CD4-positive, alpha-beta T cell treated with Interleukin-4 for 4 hours (primary cell): ENCODE measurements around the gene MECR.
A peak's percentile ranks its signal among the peaks of the same experiment; 100 is the strongest.

Experiments used
- DNase-seq: peaks from one replicate; pipeline ENCODE4 v3.0.0-alpha.2; 2020

The MECR gene

DNA sequence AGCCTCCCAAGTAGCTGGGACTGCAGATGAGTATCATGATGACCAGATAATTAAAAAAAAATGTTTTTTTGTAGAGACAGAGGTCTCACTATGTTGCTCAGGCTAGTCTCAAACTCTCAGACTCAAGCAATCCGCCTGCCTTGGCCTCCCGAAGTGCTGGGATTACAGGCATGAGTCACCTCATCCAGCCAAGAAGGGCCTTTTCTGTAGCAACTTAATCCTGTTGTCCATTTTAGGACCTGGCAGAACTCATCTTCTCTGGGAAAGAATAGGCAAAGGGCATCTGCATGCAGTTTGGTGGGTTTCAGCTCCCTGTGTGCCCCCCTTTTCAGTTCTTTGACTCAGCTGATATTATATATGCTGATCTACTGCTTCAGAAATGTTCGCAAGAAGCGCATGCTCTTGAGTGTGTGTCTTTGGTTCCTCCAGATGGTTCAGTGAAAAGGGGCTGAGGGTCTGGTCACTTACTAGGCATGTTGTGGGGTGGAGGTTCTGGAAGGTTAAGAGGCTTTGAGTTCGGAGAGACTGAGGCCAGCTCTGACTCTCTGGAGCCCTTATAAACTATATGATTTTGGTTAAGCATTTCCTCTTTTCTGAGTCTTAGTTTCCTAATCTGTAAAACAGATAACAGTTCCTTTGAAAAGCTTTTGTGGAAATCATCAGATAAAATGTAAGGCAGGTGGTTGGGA is 29.7 kb downstream of the MECR start:
- DNase-seq = no peak

DNA sequence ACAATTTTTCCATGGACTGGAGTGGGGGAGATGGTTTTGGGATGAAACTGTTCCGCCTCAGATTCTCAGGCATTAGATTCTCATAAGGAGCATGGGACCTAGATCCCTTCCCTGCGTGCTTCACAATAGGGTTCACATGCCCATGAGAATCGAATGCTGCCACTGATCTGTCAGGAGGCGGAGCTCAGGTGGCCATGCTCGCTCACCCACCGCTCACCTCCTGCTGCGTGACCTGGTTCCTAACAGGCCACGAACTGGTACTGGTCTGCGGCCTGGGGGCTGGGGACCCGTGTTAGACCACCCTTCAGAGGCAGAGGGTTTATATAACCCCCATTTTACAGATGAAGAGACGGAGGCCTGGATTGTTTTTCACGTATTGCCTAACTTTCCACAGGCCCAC is 32.7 kb downstream of the MECR start:
- no peak for DNase-seq

DNA sequence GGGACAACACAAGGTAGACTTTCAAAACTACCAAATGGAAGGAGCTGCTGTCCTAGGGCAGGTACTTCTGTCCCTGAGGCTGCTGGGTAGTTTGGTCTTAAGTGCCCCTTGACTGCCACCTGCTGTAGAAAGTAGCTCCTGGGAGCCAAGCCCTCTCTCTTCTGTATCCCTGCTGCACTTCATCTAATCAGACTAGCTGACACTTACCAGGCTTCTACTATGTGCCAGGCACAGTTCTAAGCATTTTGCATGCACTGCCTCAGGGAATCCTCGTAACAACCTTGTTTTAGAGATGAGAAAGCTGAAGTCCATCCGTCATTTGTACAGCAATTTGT is 33.2 kb downstream of the MECR start:
- peak; percentile 30 for DNase-seq

DNA sequence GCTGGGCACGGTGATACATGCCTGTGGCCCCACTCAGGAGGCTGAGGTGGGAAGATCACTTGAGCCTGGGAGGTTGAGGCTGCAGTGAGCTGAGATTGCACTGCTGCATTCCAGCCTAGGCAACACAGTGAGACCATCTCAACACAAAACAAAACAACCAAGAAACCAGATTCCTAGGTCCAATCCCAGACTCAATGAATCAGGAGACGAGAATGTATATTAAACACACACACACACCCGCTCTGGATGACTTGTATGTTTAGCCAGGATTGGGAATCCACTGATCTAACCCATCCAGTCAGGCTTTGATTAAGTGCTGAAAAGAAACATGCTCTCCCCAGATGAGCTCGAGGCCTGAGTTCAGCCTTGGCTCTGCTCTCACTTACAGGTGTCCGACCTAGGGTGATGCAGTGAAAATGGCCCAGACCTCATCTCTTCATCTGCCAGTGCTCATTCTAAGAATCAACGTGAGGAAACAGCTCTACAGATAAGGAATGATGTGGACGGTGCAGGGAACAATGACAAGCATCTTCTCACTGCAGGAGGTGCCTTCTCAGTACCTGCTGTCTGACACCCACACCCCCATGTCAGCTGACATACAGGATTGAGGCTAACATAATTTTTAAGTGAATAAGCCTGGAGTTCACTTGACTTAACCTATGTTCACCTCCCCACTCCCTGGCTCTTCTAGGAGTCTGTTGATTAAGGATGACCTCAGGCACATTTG is 33.7 kb downstream of the MECR start:
- DNase-seq = no peak

DNA sequence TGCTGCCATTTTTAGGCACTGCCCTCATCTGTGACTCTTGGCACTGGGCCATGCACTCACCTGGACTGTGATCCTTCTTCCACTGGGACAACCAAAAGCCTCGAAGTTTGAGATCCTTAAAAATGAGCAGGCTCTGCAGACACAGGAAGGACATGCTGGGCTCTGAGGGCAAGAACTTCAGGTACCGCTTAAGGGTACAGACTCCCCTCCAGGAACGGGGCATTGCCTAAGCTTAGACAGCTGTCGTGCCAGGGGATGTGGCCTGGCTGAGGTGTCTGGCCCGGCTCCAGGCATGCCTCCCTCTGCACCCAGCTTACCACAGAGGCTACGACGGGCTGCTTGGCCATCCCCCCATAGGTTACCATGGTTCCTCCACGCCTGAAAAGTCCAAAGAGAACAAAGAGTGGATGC is 34.8 kb downstream of the MECR start:
- DNase-seq = no peak

DNA sequence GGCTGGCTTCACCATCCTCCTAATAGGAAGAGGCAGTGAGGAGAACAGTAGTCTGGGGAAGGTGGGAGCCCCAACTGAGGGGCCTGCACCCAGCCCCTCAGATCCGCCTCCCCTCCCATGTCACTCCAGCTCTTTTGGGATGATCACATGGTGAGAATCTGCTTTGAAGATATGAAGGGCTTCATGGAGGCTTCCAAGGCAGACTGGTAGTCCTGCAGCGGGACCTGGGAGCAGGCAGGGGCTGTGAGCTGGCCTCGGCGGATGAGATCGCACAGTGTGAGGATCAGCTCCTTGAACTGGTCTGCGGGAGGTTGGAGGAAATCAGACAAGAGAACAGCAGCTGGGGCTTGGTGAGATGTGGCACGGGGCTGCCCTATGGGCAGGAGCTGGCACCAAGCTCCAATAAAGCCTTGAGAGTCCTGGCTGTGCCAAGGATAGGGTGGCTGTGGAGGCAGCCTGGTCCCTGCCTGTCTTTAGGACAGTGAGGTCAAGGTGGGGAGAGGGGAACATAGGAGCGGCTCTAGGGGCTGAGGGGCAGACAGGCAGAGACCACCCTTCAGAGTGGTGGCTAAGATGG is 36.8 kb downstream of the MECR start:
- no peak for DNase-seq

DNA sequence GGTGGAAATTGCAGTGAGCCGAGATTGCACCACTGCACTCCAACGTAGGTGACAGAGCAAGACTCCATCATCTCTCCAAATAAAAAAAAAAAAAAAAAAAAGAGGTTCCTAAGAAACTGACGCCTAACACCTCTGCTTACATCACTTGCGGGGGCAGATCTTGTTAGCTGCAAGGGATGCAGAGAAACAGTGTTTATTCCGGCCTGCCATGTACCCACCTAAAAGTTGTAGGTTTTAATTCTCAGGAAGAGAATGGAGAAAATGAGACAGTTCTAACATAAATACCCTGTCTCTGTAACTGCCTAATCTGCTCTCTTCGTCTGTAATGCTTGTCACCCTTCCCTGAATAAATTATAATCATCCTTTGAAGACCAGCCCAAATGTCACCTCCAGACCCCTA is 40.0 kb downstream of the MECR start:
- DNase-seq = no peak

DNA sequence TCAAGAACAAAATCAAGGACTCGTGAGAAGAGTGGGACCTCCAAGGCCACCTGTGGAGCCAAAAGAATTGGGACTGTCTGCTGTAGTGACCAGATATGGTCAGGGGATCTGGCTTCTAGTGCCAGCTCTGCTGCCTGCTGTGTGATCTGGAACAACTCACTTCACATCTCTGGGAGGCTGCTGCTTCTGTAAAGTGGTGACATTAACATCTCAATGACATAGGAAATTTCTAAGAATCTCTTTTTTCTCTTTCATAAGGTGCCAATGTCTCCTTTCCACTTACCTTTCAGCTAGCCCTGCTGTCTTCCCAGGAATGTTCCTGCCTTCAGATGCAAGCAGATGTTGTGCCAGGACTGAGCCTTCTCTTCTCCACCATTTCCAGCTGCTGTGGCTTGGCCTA is 44.0 kb downstream of the MECR start:
- no peak for DNase-seq

DNA sequence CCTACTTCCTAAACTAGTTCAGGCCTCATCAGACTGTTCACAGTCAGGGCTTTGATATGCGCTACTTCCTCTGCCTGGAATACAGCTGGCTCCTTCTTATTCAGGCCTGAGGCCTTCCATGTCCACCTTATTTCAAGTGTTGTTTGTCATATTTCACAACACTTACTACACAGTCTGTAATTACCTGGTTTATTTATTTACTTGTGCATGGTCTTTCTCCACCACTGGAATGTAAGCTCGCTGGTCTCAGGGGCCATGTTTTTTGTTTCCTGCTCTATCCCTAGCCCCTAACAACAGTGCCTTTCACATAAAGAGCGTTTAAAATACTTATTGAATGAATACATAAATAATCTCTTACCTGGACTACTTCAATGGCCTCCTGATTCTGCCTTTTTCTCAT is 44.5 kb downstream of the MECR start:
- no peak for DNase-seq

DNA sequence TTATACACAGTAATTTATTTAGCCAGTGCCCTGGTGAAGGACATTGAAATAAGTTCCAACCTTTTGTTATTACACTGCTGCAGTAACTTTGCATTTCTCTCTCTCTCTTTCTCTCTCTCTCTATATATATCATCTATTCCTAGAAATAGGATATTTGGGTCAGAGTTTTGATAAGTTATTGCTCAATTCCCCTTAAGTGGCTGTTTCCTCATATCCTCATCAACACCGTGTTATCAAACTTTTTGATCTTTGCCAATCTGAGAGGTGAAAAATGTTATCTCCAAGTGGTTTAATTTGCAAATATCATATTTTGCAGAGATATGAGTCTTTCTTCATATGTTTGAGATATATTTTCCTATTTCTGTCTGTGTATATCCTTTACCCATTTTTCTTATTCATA is 47.4 kb downstream of the MECR start:
- no peak for DNase-seq

DNA sequence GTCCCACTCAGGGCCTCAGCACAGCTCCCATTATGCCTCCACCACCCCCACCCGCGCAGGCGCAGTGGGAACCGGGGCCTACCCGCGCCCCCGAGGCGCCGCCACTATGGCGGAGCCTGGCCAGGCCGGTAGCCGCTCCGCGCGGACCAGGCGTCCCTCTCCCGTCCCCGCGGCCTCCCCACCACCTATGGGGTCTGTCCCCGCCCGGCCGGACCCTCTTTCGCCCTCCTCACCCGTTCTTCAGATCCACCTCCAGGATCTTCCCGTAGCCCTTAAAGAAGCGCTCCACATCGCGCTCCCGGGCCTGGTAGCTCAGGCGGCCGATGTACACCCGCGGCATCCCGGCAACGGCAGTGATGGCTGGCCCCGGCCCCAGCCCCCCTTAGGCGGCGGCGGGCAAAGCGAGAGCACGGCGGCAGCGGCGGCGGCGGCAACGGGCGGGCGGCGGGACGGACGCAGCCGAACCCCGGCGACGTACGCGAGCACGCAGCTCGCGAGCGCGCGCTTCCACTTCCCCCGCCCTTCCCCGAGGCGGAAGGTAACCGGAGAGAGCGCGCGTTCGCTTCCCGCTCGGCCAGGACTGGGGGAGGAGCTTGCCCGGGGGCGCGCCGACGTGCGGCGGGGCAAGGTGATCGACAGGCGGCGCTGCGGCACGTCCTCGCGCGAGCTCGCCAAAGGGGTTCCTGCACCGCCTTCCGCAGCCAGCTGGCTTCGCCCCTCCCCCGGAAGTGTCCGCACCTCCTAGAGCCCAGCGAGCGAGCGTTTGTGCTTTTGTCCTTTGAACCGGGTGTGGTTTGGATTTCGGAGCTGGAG is 49.1 kb downstream of the MECR start, which contains the start of gene SRSF4:
Gene SRSF4, minus strand, starts transcription at position 488 of the 813 bp plus-strand sequence. Its CDS starts 148 bp downstream, at position 340.
- peak; percentile 98 for DNase-seq

DNA sequence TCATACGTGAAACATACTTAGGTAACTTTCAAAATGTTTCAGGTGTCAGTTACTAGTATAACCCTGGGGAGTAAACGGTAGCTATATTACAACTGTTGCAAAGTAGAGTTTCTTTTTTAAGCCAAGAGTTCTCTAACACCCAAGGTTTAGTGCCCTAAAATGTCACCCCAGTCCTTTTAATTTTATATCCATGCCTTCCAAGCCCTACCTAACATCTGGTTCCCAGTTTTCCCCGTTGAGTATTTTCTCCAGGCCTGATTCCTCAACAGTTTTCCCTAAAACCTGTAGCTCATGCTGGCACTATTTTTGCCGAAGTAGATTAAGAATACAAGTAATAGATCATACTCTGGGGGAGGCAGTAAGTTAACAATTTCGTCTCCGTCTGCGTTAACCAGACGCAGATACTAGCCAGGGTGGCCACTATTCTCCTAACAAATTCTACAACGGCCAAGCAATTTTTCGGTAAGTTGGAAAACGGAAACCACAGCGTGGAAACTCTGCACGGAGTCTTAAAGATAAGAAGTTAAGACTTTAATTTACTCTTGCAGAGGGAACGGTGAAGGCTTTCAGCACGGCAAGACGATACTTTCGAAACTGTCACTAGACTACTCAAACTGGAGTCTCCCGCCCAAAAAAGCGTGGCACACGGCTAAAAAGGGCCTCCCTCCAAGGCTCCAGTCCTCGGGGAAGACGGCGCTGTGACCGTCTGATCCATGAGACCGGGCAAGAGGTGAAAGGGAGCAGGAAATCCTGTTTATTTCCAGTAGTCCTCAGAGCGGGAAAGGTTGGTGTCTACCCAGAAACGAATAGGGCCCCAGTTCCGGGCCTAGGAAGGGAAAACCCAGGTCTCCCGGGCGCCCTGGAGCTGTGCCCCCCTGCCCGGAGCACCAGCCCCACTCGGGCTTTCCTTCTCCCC is 50.0 kb downstream of the MECR start:
- no peak for DNase-seq

DNA sequence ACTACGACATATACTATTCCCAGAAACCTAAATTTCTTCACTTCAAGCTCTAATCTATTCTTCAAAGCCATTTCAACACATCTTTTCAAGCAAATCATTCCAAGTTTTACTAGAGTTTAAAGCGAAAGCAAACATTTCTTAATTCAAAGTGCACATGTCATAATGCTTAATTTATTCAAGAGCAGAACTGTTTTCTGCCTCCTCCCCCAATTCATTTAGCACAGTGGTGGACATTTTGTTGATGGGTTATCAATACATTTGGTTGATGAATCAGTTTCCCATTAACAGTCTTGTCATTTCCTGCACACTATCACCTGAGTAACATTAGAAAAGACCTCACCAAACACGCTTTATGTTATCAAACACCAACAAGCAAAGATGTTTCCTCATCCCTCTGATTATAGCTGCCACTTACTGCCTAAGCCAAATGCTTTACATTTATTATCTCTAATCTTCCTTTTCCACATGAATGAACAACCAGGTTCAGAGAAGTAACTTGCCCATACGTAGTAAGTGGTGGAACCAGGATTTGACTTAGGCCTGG is 51.0 kb downstream of the MECR start:
- peak; percentile 42 for DNase-seq

DNA sequence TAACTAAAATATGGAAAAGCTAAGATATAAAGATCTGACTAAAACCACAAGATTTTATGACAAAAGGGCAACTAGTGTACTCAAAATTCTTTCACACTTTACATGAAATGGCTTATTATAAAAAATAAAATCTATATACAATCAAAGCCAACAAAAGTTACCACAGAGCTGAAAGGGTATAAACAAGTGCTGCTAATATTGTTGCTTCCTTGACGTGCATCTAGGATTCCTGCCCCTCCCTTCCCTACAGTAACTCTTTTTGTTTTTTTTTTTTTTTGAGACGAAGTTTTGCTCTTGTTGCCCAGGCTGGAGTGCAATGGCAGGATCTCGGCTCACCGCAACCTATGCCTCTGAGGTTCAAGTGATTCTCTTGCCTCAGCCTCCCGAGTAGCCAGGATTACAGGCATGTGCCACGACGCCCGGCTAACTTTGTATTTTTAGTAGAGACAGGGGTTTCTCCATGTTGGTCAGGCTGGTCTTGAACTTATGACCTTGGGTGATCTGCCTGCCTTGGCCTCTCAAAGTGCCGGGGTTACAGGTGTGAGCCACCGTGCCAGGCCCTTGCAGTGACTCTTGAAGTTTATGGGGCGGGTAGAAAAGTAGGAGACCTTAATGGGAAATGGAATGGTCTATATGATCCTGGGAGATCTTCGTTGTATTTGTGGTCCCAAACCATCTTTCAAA is 53.6 kb downstream of the MECR start:
- DNase-seq = no peak

DNA sequence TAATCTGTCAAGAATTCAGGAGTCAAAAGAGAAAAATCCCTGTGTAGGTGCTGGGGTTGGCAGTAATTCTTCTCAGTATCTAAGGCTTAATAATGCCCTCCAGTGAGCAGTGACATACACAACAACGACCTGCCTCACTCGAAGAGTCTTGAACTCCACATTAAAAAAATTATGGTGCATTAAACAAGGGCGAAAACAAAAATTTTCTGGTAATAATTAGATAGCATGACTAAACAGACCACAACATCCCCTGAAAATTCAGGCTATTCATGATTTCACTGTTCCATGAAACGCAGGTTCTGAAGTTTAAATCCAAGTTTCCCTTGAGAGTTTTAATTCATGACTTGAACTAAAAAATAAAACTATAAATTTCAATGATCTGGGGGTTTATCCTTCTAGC is 54.2 kb downstream of the MECR start:
- DNase-seq = no peak

DNA sequence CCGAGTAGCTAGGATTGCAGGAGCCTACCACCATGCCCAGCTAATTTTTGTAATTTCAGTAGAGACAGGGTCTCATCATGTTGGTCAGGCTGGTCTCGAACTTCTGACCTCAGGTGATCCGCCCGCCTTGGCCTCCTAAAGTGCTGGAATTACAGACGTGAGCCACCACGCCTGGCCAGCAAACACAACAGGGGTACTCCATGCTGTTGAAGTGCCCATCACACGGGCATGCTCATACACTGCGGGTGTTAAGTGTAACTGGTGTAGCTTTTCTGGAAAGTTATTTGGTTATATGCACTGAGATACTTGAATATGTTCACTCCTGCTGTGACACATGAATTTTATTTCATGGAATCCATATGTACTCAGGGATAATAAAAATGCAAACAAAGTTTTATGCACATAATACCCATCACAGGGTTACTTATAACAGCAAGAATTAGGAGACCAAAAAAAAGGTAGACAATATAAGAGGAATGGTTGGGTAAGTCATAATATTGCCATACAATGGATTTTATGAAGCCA is 58.3 kb downstream of the MECR start:
- no peak for DNase-seq

DNA sequence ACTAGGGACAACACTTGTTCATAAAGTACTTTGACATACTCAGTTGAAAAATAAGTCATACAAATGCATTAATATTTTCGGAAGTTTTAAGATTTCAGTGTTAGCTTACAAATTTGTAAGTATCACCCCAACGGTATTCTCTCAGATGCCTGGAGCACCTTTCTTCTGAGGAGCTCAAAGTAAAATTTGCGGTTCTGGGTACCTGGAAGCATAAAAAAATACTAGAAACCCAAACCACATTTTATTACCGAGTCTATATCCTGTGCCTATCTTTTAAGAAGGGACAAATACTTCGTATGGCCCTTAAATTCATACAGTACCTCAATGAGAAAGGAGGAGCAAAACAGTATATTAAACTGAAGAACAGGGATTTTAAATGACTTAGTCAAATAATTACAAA is 59.2 kb downstream of the MECR start:
- no peak for DNase-seq

DNA sequence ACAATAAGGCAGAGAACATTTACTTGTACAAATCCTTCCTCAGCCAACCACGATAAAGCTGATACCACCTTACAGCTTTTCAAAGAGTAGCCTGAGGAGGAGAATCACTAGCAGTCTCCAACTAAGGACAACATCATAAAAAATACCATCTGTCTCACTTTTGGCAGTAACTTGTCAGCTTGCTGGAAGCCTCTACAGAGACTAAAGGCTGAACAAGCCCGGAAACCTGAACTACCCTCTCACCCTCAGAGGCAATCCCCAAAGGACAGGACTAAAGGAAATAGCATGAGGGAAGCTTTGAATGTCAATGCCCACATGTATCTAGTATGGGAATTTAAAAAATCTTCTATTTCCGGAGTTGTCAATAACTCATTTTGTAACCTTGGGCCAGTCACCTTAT is 59.6 kb downstream of the MECR start:
- no peak for DNase-seq

DNA sequence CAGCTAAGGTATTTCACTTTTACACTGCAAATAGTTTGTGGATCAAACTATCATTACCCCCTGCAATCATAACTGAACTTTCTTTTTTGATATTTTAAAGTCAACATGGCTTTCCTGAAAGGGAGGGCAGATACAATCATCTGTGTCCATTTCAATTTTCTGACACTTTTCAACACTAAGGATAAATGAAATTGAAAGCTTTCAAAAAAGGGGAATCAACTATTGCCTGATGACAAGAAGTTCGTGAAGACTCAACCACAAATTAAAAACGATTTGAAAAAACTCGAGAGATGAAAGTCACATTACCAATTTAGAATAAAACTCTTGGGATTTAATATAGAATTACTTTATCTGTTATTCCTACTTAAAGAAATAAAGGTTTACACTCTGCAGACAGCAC is 60.8 kb downstream of the MECR start:
- DNase-seq = no peak

DNA sequence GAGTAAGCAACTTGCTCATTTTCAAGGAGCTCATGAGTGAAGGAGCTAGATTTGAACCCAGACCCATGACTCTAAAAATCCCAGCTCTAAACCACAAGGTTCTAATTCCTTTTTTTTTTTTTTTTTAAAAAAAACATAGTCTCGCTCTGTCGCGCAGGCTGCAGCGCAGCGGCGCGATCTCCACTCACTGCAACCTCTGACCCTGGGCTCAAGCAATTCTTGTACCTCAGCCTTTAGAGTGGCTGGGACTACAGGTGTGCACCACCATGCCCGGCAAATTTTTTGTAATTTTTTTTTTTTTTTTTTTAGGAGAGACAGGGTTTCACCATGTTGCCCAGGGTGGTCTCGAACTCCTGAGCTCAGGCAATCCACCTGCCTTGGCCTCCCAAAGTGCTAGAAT is 62.8 kb downstream of the MECR start:
- DNase-seq = no peak

DNA sequence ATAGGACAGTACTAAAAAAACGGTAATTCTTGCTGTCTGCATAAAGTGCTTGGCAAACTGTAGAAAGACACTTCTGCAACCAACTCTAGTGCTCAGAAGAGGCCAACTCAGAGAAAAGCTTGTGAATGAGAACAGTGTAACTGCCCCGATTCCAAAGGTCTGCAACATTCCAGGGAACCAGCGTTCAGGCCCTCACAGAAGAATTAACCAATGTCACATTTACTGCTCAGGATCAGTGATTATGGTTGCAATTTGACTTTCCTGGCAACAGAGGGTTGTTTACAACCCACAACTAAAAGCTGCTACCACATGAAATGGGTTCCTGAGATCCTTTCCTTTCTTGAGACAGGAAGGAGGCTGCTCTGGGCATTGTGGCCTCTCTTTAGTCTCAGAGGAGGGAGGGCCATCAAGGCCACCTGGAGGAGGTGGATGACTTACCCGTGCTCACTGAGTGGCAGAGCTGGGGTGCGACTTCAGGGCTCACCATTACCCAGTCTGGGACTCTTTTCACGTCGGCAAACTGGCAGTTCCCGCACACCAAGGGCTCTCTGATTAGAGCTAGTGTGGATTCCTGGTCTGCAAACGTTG is 64.3 kb downstream of the MECR start:
- no peak for DNase-seq
